Endothelial cell of umbilical vein (primary cell): Measurements from ENCODE around the gene ZDHHC20.

ENCODE experiments used
- CTCF ChIP-seq, 2 donors: IDR thresholded peaks; 1 replicate in 1 of 2; 2 replicates in 1 of 2; pipeline ENCODE4 v1.5.1; 2011; ENCODE audit warnings: low read length in 2 of 2, mild to moderate bottlenecking in 2 of 2, moderate library complexity in 2 of 2, control low read depth in 1 of 2, inconsistent platforms in 1 of 2, low read depth in 1 of 2; ENCODE audit not compliant: insufficient read depth in 1 of 2; ENCODE audit errors: extremely low read depth in 1 of 2
- EZH2 ChIP-seq: IDR thresholded peaks from 2 replicates; pipeline ENCODE4 v1.6.1; 2012; ENCODE audit warnings: borderline replicate concordance, low read depth, mild to moderate bottlenecking, moderate library complexity, low read length, inconsistent platforms; ENCODE audit not compliant: severe bottlenecking
- GATA2 ChIP-seq: IDR thresholded peaks from 2 replicates; pipeline ENCODE4 v1.7.0; 2011; ENCODE audit warnings: low read depth, mild to moderate bottlenecking, moderate library complexity, mixed read lengths, low read length; ENCODE audit not compliant: insufficient read length, insufficient read depth
- POLR2A ChIP-seq: IDR thresholded peaks from 2 replicates; pipeline ENCODE4 v1.6.1; 2012; ENCODE audit warnings: low read depth, mild to moderate bottlenecking, control low read depth, low read length
- POLR2AphosphoS5 ChIP-seq: IDR thresholded peaks from 2 replicates; pipeline ENCODE4 v1.6.1; 2012; ENCODE audit warnings: low read depth, mild to moderate bottlenecking, control low read depth, low read length, moderate library complexity; ENCODE audit not compliant: insufficient read depth

- TF ChIP-seq EZH2 (no peak), POLR2AphosphoS5 (no peak), CTCF (IDR thresholded peaks at IDR 0.05; ENCODE audit: extremely low read depth in 1 of 2, insufficient read depth in 1 of 2, low read depth in 1 of 2, low read length in 2 of 2) (no peak), POLR2A (no peak), GATA2 (no peak)
Measured at GRCh38 chr13:21436582-21436981, 22.5 kb downstream of the ZDHHC20 start.
